PFSK-1 (cell line): ENCODE measurements around the gene KCNE4.

ENCODE experiments used
- POLR2AphosphoS5 ChIP-seq: IDR thresholded peaks from 2 replicates; pipeline ENCODE4 v1.6.1; 2012; ENCODE audit warnings: low read depth, mild to moderate bottlenecking, control low read depth, low read length, moderate library complexity
- REST ChIP-seq, 2 experiments: IDR thresholded peaks; 2 replicates each; pipeline versions ENCODE4 v1.6.1 to v1.8.0; 2011 to 2012; ENCODE audit warnings: low read depth in 2 of 2, low read length in 2 of 2, control low read depth in 1 of 2, inconsistent platforms in 1 of 2, mild to moderate bottlenecking in 1 of 2, moderate library complexity in 1 of 2; ENCODE audit not compliant: insufficient read depth in 1 of 2
- SIN3A ChIP-seq: IDR thresholded peaks from 2 replicates; pipeline ENCODE4 v1.6.1; 2012; ENCODE audit warnings: mild to moderate bottlenecking, low read length, moderate library complexity, borderline replicate concordance; ENCODE audit not compliant: insufficient read depth

GRCh38 chr2:223026357-223027110, 25.5 kb upstream of the KCNE4 start:
- no peak for TF ChIP-seq REST (IDR thresholded peaks at IDR 0.05; ENCODE audit: insufficient read depth in 1 of 2, low read depth in 2 of 2, low read length in 2 of 2)
- no peak for TF ChIP-seq POLR2AphosphoS5
- TF ChIP-seq SIN3A, result no peak
